Dermis blood vessel endothelial cell (primary cell): ENCODE data around the gene GPR143. TPM values are rescaled to one million over a fixed set of nuclear protein-coding genes. Genes with fewer than 3 reads are reported as not detected.
A peak's percentile ranks its signal among the peaks of the same experiment; 100 is the strongest.

ENCODE experiments used
- DNase-seq: peaks from one replicate; pipeline ENCODE4 v3.0.0; 2010
- total RNA-seq: library from RNA; depleted of rRNA; stranded (reverse); fragments of >200 nt; gene quantifications from 2 replicates; pipeline ENCODE4 v1.2.3, GENCODE V29; 2014

GPR143 gene
- total RNA-seq, 1 donor from 2014 or later, result 6.0 TPM

GRCh38 chrX:9767375-9767774 lies 1.7 kb upstream of the GPR143 start:
- DNase-seq, result peak; percentile 58

GRCh38 chrX:9765072-9765736 lies 443 bp downstream of the GPR143 start:
- DNase-seq, result no peak

DNA sequence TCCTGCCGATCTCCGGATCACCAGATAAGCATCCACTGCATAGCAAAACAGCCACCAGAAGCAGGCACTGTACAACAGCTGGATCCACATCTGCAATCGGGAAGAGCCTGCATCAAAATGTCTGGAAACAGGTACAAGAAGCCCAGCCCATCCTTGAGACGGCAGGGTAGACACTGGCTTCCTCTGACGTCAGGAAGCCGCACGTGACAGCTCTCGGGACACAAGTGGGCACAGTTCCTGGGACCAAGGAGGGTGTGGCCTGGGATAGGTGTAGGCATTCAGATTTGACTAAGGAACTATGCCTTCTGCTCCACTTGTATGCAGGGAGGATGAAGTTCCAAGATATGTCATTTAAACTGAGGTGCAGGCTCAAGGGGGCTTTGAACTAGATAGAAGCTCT lies 6.3 kb downstream of the GPR143 start:
- DNase-seq, result no peak

- DNase-seq, result no peak
Measured at GRCh38 chrX:9758021-9758638, 7.5 kb downstream of the GPR143 start.

GRCh38 chrX:9757366-9757765 lies 8.3 kb downstream of the GPR143 start:
- DNase-seq, result no peak

- DNase-seq, result peak; percentile 63
Measured at GRCh38 chrX:9749146-9749692, 16.4 kb downstream of the GPR143 start.

DNA sequence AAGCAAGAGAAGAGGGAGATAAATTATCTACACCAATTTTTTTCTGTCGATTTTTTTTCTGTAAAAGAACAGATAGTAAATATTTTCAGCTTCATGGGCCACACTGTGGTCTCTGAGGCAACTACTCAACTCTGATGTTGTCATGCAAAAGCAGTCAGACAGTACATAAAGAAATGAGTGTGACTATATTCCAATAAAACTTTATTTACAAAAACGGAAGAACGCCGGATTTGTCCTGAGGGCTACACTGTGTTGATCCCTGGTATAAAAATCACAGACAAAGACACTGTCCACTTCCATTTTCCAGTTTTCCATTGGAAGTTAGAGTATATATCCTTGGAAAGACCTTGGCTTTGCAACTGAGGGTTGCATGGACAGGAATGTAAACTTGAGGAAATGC lies 18.0 kb downstream of the GPR143 start:
- no peak for DNase-seq

GRCh38 chrX:9746148-9746888 lies 19.3 kb downstream of the GPR143 start:
- DNase-seq, result peak; percentile 90

- DNase-seq, result peak; percentile 94
Measured at GRCh38 chrX:9745417-9746115, 20.1 kb downstream of the GPR143 start.

- DNase-seq, result no peak
Measured at GRCh38 chrX:9739130-9739529, 26.5 kb downstream of the GPR143 start.

- no peak for DNase-seq
Measured at GRCh38 chrX:9738151-9738550, 27.5 kb downstream of the GPR143 start.

GRCh38 chrX:9737363-9737762 lies 28.3 kb downstream of the GPR143 start:
- DNase-seq, result no peak

DNA sequence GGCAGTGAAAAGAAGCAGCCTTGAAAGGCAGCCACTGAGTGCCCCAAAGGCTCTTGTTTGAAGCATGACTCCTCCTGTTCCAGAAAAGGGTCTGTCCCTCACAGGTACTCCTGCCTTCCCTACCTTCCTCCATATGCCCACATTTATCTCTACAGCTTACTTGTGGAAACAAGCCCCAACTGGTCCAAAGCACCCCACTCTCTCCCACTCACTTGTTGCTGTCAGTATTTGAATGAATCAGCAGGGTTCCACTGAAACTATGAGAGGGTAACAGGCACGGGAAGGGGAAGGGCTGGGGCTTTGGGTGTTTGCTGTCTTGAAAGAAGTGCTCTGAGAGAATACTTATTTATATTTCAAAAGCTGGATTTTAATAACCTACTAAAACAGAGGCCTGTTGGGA lies 34.9 kb downstream of the GPR143 start:
- DNase-seq, result no peak

GRCh38 chrX:9730078-9730477 lies 35.6 kb downstream of the GPR143 start:
- DNase-seq, result no peak

GRCh38 chrX:9729171-9729885 lies 36.3 kb downstream of the GPR143 start:
- no peak for DNase-seq

DNA sequence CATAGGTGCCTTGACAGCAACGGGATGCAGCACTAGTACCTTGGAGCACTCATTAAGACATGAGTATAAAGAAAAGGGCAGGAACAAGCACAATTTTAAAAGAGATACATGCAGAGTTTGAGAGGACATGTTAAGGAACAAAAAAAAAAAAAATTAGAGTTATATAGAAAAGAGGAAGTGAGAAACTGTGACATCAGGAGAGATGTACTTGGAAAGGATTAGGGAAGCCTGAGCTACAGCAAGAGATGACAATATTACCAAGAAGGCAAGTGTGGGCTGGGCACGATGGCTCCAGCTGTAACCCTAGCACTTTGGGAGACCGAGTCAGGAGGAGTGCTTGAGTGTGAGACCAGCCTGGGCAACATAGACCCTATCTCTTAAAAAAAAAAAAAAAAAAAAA lies 37.4 kb downstream of the GPR143 start:
- DNase-seq, result no peak

DNA sequence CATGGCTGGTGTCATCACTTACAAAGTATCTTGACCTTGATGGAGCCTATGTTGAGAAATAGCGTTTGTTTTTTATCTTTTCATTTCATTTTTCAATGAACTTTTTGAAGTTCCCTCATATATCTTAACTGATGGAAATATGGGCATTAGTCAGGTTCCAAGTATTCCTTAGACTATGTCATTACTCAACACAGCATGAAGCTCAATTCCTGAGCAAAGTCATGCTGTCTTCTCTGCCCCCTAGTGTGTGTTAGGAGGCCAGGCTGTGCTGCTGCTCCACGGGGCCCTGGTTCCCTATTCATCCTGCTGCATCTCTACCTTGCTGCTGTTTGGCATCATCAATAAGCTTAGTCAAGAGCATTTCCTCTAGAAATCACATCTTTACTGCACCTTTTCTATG lies 40.9 kb downstream of the GPR143 start:
- no peak for DNase-seq

DNA sequence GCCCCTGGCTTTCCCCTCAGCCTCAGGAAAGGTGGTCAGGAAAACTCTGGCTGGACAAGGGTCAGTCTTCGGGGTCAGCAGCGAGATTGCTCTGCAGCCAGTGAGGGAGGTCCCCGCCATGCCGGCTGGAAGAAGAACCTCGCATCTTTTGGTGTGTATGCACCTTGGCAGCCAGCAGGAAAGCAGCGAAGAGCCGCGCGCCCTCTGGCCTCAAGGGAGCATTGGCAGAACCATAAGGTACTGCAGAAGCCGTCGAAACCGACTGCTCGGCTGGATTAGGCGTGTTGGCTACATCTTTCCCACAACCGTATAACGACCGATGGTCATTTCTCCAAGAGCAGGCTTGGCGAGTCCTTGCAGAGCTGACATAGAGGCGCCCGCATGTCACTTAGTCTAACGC lies 48.3 kb downstream of the GPR143 start:
- DNase-seq, result no peak

DNA sequence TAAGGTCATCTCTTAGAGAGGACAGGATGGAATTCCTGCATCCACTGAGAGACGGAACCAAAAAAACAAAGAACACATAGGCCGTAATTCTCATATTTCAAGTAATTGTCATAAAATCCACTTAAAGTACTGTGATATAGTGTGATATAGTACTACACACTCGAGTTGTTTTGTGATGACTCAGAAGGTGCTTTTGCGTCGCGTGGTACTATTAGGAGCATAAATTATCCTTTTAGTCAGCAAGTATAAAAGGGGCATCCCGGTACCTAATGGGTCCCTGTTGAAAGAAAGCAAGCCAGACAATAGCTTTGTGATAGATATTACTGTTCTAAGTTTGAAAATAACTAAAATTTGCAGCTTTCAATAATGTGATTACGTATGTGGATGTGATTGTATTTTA lies 55.3 kb downstream of the GPR143 start:
- no peak for DNase-seq

- DNase-seq, result peak; percentile 74
Measured at GRCh38 chrX:9708923-9709553, 56.6 kb downstream of the GPR143 start.

GRCh38 chrX:9708086-9708485 lies 57.6 kb downstream of the GPR143 start:
- DNase-seq, result no peak
